Erythroblast (primary cell): Measurements from ENCODE around the gene ZNF831.

Experiments
- GATA1 ChIP-seq: IDR thresholded peaks from 2 replicates; pipeline ENCODE4 v1.6.1; 2011; ENCODE audit warnings: low read depth, mild to moderate bottlenecking, control low read depth, low read length, moderate library complexity
- POLR2A ChIP-seq: IDR thresholded peaks from 2 replicates; pipeline ENCODE4 v1.6.1; 2011; ENCODE audit warnings: mild to moderate bottlenecking, low read length

DNA sequence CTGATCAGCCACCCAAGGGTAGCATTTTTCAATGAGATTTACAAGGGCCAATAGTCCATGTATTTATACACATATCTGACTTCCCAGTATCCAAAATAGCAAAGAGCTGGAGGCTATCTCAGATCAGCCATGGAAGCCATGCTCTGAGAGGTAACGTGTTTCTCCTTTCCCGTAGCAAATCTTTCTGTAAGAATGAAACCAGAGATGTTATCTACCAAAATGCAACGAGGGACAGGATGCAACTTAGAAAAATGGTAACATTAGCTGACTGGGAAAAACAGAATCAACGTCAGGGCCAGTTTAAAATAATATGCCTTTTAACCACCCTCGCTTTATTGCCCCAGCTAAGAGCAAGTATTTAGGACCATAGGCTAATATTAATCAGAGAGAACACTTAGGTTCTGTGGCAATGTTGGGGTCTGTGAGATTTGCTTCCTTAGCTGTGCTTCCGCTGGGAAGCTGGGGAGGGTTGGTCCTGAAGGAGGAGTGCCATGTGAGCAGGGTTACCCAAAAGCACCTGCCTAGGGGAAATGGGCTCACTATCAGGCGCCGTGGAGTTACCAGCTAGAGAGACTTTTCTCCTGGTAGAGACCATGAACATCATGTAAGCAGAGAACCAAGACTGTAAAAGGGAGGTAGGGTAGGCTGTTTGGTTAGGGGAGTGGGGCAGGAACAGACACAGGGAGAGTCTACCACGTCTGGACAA lies 1.2 kb downstream of the ZNF831 start:
- TF ChIP-seq POLR2A (no peak), GATA1 (no peak)
